Gastrocnemius medialis (tissue), 4 donors: Measurements from ENCODE around the gene CXXC5. TPM values are rescaled to one million over a fixed set of nuclear protein-coding genes. Genes with fewer than 3 reads are reported as not detected.

Experiments used
- ATAC-seq, 2 donors: fragments of 150-250 bp; one replicate each; pipeline ENCODE4 v1.9.1; 2016
- DNase-seq, 2 donors: peaks; one replicate each; pipeline ENCODE4 v3.0.0-alpha.2; 2019
- H3K27ac ChIP-seq, 4 donors: fragments of 200-600 bp; sonication (generic); 1 replicate in 1 of 4; 2 replicates in 3 of 4; pipeline ENCODE4 v1.5.1; 2016 to 2018; ENCODE audit warnings: mild to moderate bottlenecking in 2 of 4, moderate library complexity in 1 of 4
- H3K27me3 ChIP-seq, 3 donors: fragments of 200-600 bp; sonication (generic) in 2 of 3; 1 replicate in 1 of 3; 2 replicates in 2 of 3; pipeline versions ENCODE4 v1.5.1 to v1.6.0; 2016 to 2019; ENCODE audit warnings: mild to moderate bottlenecking in 1 of 3, moderate library complexity in 1 of 3
- H3K36me3 ChIP-seq, 2 donors: fragments of 200-600 bp; sonication (generic) in 1 of 2; one replicate each; pipeline ENCODE4 v1.5.1; 2017 to 2018
- H3K4me1 ChIP-seq, 2 donors: fragments of 200-600 bp; sonication (generic) in 1 of 2; one replicate each; pipeline ENCODE4 v1.5.1; 2016 to 2017; ENCODE audit warnings: mild to moderate bottlenecking in 2 of 2
- H3K4me3 ChIP-seq, 4 donors: fragments of 200-600 bp; sonication (generic) in 3 of 4; 1 replicate in 1 of 4; 2 replicates in 3 of 4; pipeline ENCODE4 v1.5.1; 2016 to 2019; ENCODE audit warnings: mild to moderate bottlenecking in 2 of 4
- H3K9me3 ChIP-seq, 3 donors: fragments of 200-600 bp; sonication (generic) in 2 of 3; 1 replicate in 1 of 3; 2 replicates in 2 of 3; pipeline ENCODE4 v1.5.1; 2016 to 2019
- POLR2A ChIP-seq, 2 donors: fragments of 450-650 bp; IDR thresholded peaks; one replicate each; pipeline ENCODE4 v1.6.1; 2017; ENCODE audit warnings: antibody characterized with exemption in 2 of 2, mild to moderate bottlenecking in 2 of 2, moderate library complexity in 2 of 2
- in situ Hi-C, 4 donors: fragments of 200-750 bp; cut with MboI; loops; one replicate each; pipeline versions ENCODE4 v1.15.0 to v1.8.0; 2017; ENCODE audit warnings: low sequenced_read_pairs in 4 of 4
- intact Hi-C: fragments of 100-400 bp; cut with DNase I; formaldehyde crosslinking; loops from one replicate; pipeline ENCODE4 v1.15.1; 2023; ENCODE audit warnings: low total_unique reads
- total RNA-seq, 4 donors: library from RNA; depleted of rRNA; stranded (reverse); fragments of >200 nt; gene quantifications; one replicate each; pipeline versions ENCODE4 v1.1.0 to v1.2.3, GENCODE V29; 2016
- TF ChIP-seq, protein P1 (sequence below), 5 experiments: fragments of 450-650 bp in 3 of 5; fragments of 200-600 bp in 2 of 5; sonication (generic) in 2 of 5; IDR thresholded peaks in 4 of 5; conservative IDR thresholded peaks in 1 of 5; 1 replicate in 4 of 5; 2 replicates in 1 of 5; pipeline ENCODE4 v1.5.1; 2016 to 2019; ENCODE audit warnings: antibody characterized with exemption in 5 of 5, mild to moderate bottlenecking in 3 of 5, moderate library complexity in 3 of 5

Gene CXXC5
- total RNA-seq, 4 donors from 2014 or later = 38.5 to 83.8 (median 60.9) TPM

DNA sequence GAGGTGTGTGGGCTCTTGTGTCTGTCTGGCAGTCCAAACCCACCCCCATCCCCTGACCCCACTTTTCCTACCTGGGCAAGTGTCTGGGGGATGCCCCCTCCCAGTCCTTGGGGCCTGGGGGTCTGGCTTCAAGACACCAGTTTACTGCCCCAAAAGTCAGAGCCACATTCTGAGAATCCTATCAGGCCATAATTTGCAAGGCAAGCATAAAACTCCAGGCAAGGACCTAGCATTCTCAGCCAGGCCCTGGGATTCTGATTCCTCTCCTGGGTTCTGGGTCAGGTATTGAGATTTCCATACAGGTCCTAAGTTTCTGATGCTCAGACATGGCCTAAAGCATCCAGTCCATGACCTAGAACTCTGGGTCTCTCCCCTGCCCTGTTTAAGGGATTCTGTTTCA lies 33.3 kb downstream of the CXXC5 start:
- no peaks in the 10 kb centered on the region for H3K9me3 ChIP-seq
- H3K4me1 ChIP-seq = peaks cover 50 to 76% of the 10 kb centered on the region in 2 donors
- peak overlapping the region; percentile 97 to 99 (median 98) for H3K27ac ChIP-seq
- peaks cover 0 to 12% of the 10 kb centered on the region in 2 donors for H3K36me3 ChIP-seq
- in situ Hi-C loops = no loop called here
- no peak for ATAC-seq
- no peak for TF ChIP-seq POLR2A (IDR thresholded peaks at IDR 0.05)
- TF ChIP-seq, protein P1, sequence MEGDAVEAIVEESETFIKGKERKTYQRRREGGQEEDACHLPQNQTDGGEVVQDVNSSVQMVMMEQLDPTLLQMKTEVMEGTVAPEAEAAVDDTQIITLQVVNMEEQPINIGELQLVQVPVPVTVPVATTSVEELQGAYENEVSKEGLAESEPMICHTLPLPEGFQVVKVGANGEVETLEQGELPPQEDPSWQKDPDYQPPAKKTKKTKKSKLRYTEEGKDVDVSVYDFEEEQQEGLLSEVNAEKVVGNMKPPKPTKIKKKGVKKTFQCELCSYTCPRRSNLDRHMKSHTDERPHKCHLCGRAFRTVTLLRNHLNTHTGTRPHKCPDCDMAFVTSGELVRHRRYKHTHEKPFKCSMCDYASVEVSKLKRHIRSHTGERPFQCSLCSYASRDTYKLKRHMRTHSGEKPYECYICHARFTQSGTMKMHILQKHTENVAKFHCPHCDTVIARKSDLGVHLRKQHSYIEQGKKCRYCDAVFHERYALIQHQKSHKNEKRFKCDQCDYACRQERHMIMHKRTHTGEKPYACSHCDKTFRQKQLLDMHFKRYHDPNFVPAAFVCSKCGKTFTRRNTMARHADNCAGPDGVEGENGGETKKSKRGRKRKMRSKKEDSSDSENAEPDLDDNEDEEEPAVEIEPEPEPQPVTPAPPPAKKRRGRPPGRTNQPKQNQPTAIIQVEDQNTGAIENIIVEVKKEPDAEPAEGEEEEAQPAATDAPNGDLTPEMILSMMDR (IDR thresholded peaks at IDR 0.05 in 4 of 5, conservative IDR thresholded peaks at IDR 0.05 in 1 of 5) = no peak
- no peak overlapping the region for H3K4me3 ChIP-seq
- no peak for DNase-seq
- H3K27me3 ChIP-seq = no peaks in the 10 kb centered on the region
- intact Hi-C loops = loop anchor here (10.0 kb wide), 1 partner anchor 267 kb away; no protein-coding TSS in a partner anchor

DNA sequence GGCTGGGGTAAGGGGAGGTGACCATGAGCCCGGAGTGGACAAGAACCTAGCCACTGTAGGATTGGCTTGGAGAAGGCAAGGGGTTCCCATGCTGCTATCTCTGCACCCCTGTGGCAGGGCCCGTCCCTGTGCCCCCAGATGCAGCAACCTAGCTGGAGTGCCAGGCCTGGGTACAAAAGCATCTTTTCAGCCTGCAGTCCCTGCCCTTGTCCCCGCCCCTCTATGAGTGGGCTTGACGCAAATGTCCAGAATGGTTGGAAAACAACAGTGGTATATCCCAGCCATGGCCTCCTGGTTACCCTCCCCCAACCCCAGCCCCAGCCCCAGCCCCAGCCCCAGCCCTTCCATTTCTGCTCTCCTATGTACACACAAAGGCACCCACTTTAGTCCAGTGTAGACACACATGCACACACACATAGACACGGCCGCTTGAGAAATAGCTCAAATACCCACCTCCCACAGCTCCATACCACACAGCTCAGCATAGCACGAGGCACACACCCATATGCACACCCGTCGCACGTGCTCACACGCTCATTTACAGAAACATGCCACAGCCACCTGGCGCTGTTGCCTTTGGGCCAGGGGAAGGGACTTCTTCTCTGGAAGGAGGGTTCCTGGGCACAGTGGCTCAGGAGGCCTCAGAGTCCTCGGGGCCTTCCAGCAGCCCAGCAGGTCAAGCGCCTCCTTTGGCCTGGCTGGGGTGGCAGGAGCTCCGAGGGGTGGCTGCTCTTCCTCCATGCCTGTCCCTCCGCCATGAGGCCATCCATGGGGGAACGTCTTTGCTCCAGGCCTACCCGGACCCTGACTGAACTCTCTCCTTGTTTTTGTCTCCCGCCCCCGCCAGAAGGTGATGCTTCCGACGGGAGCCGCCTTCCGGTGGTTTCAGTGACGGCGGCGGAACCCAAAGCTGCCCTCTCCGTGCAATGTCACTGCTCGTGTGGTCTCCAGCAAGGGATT lies 34.1 kb downstream of the CXXC5 start:
- in situ Hi-C loops (no loop called here), intact Hi-C loops (loop anchor here (10.0 kb wide), 1 partner anchor 267 kb away; no protein-coding TSS in a partner anchor)
- DNase-seq (peak in 1 of 2 donors; percentile 45), ATAC-seq (no peak)
- TF ChIP-seq POLR2A (IDR thresholded peaks at IDR 0.05) = no peak
- TF ChIP-seq, protein P1 (IDR thresholded peaks at IDR 0.05 in 4 of 5, conservative IDR thresholded peaks at IDR 0.05 in 1 of 5) = no peak
- Histone ChIP-seq H3K4me3 (no peak overlapping the region), H3K27me3 (no peaks in the 10 kb centered on the region), H3K36me3 (peaks cover 0 to 12% of the 10 kb centered on the region in 2 donors), H3K4me1 (peaks cover 50 to 76% of the 10 kb centered on the region in 2 donors), H3K9me3 (no peaks in the 10 kb centered on the region), H3K27ac (peak overlapping the region; percentile 97 to 99 (median 98))

DNA sequence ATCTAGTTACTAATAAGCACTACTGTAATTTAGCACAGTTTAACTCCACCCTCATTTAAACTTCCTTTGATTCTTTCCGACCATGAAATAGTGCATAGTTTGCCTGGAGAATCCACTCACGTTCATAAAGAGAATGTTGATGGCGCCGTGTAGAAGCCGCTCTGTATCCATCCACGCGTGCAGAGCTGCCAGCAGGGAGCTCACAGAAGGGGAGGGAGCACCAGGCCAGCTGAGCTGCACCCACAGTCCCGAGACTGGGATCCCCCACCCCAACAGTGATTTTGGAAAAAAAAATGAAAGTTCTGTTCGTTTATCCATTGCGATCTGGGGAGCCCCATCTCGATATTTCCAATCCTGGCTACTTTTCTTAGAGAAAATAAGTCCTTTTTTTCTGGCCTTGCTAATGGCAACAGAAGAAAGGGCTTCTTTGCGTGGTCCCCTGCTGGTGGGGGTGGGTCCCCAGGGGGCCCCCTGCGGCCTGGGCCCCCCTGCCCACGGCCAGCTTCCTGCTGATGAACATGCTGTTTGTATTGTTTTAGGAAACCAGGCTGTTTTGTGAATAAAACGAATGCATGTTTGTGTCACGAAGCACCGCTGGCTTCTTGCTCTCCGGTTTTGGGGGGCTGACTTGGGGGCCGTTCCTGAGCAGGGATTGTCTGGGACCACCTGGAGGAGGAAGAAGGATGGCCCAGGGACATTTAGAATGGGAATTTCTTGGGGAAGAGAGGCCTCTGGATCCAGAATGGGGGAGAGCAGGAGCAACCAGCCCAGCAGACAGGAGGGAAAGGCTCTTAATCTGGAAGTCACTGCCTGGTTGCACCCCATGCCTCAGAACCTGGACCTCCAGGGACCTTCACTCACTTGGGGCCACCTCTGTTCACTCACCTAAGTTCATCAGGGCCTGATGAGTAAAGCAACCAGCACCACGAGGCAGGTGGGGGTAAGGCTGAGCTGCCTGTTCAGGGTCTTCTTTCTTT lies 35.4 kb downstream of the CXXC5 start:
- Histone ChIP-seq H3K4me1 (peaks cover 50 to 69% of the 10 kb centered on the region in 2 donors), H3K4me3 (no peak overlapping the region), H3K9me3 (no peaks in the 10 kb centered on the region), H3K27ac (peak overlapping the region; percentile 97 to 99 (median 98)), H3K36me3 (peaks cover 0 to 12% of the 10 kb centered on the region in 2 donors), H3K27me3 (no peaks in the 10 kb centered on the region)
- no peak for TF ChIP-seq POLR2A (IDR thresholded peaks at IDR 0.05)
- TF ChIP-seq, protein P1 (IDR thresholded peaks at IDR 0.05 in 4 of 5, conservative IDR thresholded peaks at IDR 0.05 in 1 of 5) = no peak
- DNase-seq = no peak
- intact Hi-C loops = loop anchor here (2.0 to 10.0 kb wide), 2 partner anchors 35 to 269 kb away; partner anchors contain the start of gene CXXC5
- no peak for ATAC-seq
- in situ Hi-C loops = no loop called here

DNA sequence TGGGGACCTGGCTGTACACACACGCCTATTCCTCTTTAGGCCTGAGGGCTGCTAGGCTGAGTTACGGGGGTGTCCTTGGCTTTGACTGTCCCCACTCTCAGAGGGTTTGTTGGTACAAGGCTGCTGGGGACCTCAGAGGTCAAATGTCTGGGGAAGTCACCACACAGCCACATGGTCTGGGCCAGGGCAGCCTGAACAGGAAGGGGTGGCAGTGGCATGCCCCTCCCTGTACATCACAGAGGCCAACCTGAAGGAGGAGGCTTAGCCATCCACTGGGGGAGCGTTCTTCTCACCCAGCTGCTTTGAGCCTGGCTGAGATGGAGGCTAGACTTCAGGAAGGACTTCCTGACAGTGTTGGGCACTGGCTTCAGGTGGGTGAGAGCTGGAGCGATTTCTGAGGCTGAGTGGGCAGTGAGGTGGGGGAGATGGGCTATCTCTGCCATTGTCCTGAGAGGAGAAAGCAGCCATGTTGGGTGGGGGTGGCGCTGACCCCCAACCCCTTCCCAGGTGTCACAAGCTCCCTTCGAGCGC lies 36.3 kb downstream of the CXXC5 start:
- in situ Hi-C loops (no loop called here), intact Hi-C loops (loop anchor here (2.0 to 10.0 kb wide), 2 partner anchors 36 to 270 kb away; partner anchors contain the start of gene CXXC5)
- peaks cover 0 to 12% of the 10 kb centered on the region in 2 donors for H3K36me3 ChIP-seq
- DNase-seq (peak in 1 of 2 donors; percentile 58), ATAC-seq (peak in 1 of 2 donors; percentile 6)
- no peaks in the 10 kb centered on the region for H3K27me3 ChIP-seq
- H3K4me1 ChIP-seq = peaks cover 51 to 63% of the 10 kb centered on the region in 2 donors
- peak overlapping the region in 1 of 4 donors; percentile 9 for H3K4me3 ChIP-seq
- TF ChIP-seq, protein P1 (IDR thresholded peaks at IDR 0.05 in 4 of 5, conservative IDR thresholded peaks at IDR 0.05 in 1 of 5) = no peak
- no peak for TF ChIP-seq POLR2A (IDR thresholded peaks at IDR 0.05)
- H3K9me3 ChIP-seq = no peaks in the 10 kb centered on the region
- H3K27ac ChIP-seq = peak overlapping the region; percentile 97 to 99 (median 98)
